H9 (cell line): ENCODE data around the gene DGLUCY. TPM values are rescaled to one million over a fixed set of nuclear protein-coding genes. Genes with fewer than 3 reads are reported as not detected.

Source experiments
- DNase-seq: peaks from one replicate; pipeline ENCODE4 v3.0.0-alpha.2; 2017
- H2AFZ ChIP-seq: one replicate; pipeline ENCODE4 v1.6.1; 2013; ENCODE audit warnings: mild to moderate bottlenecking, low read length, control low read depth, moderate library complexity
- H2AK5ac ChIP-seq: 2 replicates; pipeline ENCODE4 v1.6.1; 2013; ENCODE audit warnings: low read length, control low read depth, mixed read lengths; ENCODE audit not compliant: insufficient read length
- H2BK120ac ChIP-seq: one replicate; pipeline ENCODE4 v1.6.1; 2013; ENCODE audit warnings: low read depth, mild to moderate bottlenecking, low read length, control low read depth, inconsistent platforms; ENCODE audit not compliant: poor library complexity, severe bottlenecking
- H2BK12ac ChIP-seq: 2 replicates; pipeline ENCODE4 v1.6.1; 2013; ENCODE audit warnings: low read length, control low read depth, mixed read lengths, low read depth; ENCODE audit not compliant: insufficient read length
- H2BK15ac ChIP-seq: 2 replicates; pipeline ENCODE4 v1.6.1; 2013; ENCODE audit warnings: low read depth, low read length, control low read depth
- H2BK20ac ChIP-seq: one replicate; pipeline ENCODE4 v1.6.1; 2013; ENCODE audit warnings: low read depth, mild to moderate bottlenecking, low read length, control low read depth, inconsistent platforms; ENCODE audit not compliant: poor library complexity, severe bottlenecking
- H2BK5ac ChIP-seq: 2 replicates; pipeline ENCODE4 v1.6.1; 2013; ENCODE audit warnings: low read length, control low read depth, mixed read lengths; ENCODE audit not compliant: insufficient read length
- H3K14ac ChIP-seq: 2 replicates; pipeline ENCODE4 v1.6.1; 2013; ENCODE audit warnings: low read length, control low read depth; ENCODE audit not compliant: insufficient read depth
- H3K18ac ChIP-seq: 2 replicates; pipeline ENCODE4 v1.6.1; 2013; ENCODE audit warnings: low read depth, mild to moderate bottlenecking, mixed read lengths, low read length, control low read depth; ENCODE audit not compliant: insufficient read length
- H3K23ac ChIP-seq: 2 replicates; pipeline ENCODE4 v1.6.1; 2013; ENCODE audit warnings: low read length, control low read depth, mixed read lengths, low read depth; ENCODE audit not compliant: insufficient read length
- H3K23me2 ChIP-seq: 2 replicates; pipeline ENCODE4 v1.6.1; 2013; ENCODE audit warnings: low read depth, mild to moderate bottlenecking, mixed read lengths, low read length, control low read depth; ENCODE audit not compliant: insufficient read length, poor library complexity, severe bottlenecking
- H3K27ac ChIP-seq: 2 replicates; pipeline ENCODE4 v1.5.1; 2013; ENCODE audit warnings: low read length, control low read depth, mixed read lengths, low read depth; ENCODE audit not compliant: insufficient read length
- H3K27me3 ChIP-seq: 2 replicates; pipeline ENCODE4 v1.6.1; 2013; ENCODE audit warnings: low read length, control low read depth, inconsistent platforms; ENCODE audit not compliant: insufficient read depth
- H3K4ac ChIP-seq: 2 replicates; pipeline ENCODE4 v1.6.1; 2013; ENCODE audit warnings: low read depth, mild to moderate bottlenecking, control low read depth, inconsistent platforms, low read length, moderate library complexity
- H3K4me1 ChIP-seq: 2 replicates; pipeline ENCODE4 v1.6.1; 2013; ENCODE audit warnings: low read length, control low read depth, inconsistent platforms; ENCODE audit not compliant: insufficient read depth
- H3K4me2 ChIP-seq: 2 replicates; pipeline ENCODE4 v1.6.1; 2013; ENCODE audit warnings: low read length, control low read depth, mixed read lengths; ENCODE audit not compliant: insufficient read length, insufficient read depth
- H3K56ac ChIP-seq: 2 replicates; pipeline ENCODE4 v1.6.1; 2013; ENCODE audit warnings: low read depth, mild to moderate bottlenecking, mixed read lengths, low read length, control low read depth; ENCODE audit not compliant: insufficient read length
- H3K79me1 ChIP-seq: 2 replicates; pipeline ENCODE4 v1.6.1; 2013; ENCODE audit warnings: low read depth, mild to moderate bottlenecking, moderate library complexity, low read length, control low read depth, inconsistent platforms; ENCODE audit not compliant: insufficient read depth, poor library complexity, severe bottlenecking
- H3K79me2 ChIP-seq: 2 replicates; pipeline ENCODE4 v1.6.1; 2013; ENCODE audit warnings: low read length, control low read depth, inconsistent platforms; ENCODE audit not compliant: insufficient read depth
- H3K9ac ChIP-seq: 2 replicates; pipeline ENCODE4 v1.6.1; 2013; ENCODE audit warnings: low read length, control low read depth, mixed read lengths; ENCODE audit not compliant: insufficient read length; ENCODE audit errors: extremely low read depth
- H3K9me3 ChIP-seq: one replicate; pipeline ENCODE4 v1.6.1; 2013; ENCODE audit warnings: low read depth, low read length, inconsistent platforms; ENCODE audit not compliant: control insufficient read depth
- H3T11ph ChIP-seq: one replicate; pipeline ENCODE4 v1.6.1; 2013; ENCODE audit warnings: mild to moderate bottlenecking, low read length, control low read depth, inconsistent platforms
- H4K20me1 ChIP-seq: one replicate; pipeline ENCODE4 v1.6.1; 2013; ENCODE audit not compliant: control insufficient read depth, insufficient read length, insufficient read depth
- H4K5ac ChIP-seq: 2 replicates; pipeline ENCODE4 v1.6.1; 2013; ENCODE audit warnings: low read depth, mild to moderate bottlenecking, mixed read lengths, low read length, control low read depth; ENCODE audit not compliant: insufficient read length
- H4K8ac ChIP-seq: replicated peaks from 2 replicates; pipeline ENCODE4 v1.6.1; 2013; ENCODE audit warnings: low read length, control low read depth, mixed read lengths, low read depth; ENCODE audit not compliant: insufficient read length
- H4K91ac ChIP-seq: 2 replicates; pipeline ENCODE4 v1.6.1; 2013; ENCODE audit warnings: low read depth, mild to moderate bottlenecking, moderate library complexity, mixed read lengths, low read length, control low read depth; ENCODE audit not compliant: insufficient read length
- H3K27ac Mint-ChIP-seq, 3 experiments: 2 replicates in 2 of 3; 3 replicates in 1 of 3; pipeline ENCODE4 v1.8.0; 2020 to 2021; ENCODE audit warnings: mixed read lengths in 3 of 3, mild to moderate bottlenecking in 1 of 3, moderate library complexity in 1 of 3
- H3K27me3 Mint-ChIP-seq: 2 replicates; pipeline ENCODE4 v1.8.0; 2021; ENCODE audit warnings: low read depth, mild to moderate bottlenecking, moderate library complexity, mixed read lengths
- H3K36me3 Mint-ChIP-seq, 3 experiments: 2 replicates in 2 of 3; 3 replicates in 1 of 3; pipeline ENCODE4 v1.8.0; 2020 to 2021; ENCODE audit warnings: low read depth in 3 of 3, mixed read lengths in 3 of 3; ENCODE audit not compliant: insufficient read depth in 1 of 3
- H3K4me1 Mint-ChIP-seq, 2 experiments: 2 replicates each; pipeline ENCODE4 v1.8.0; 2020; ENCODE audit warnings: mixed read lengths in 2 of 2
- H3K4me3 Mint-ChIP-seq, 2 experiments: 2 replicates in 1 of 2; 3 replicates in 1 of 2; pipeline ENCODE4 v1.8.0; 2020 to 2021; ENCODE audit warnings: mild to moderate bottlenecking in 2 of 2, mixed read lengths in 2 of 2, moderate library complexity in 1 of 2
- H3K9me3 Mint-ChIP-seq, 2 experiments: 2 replicates in 1 of 2; 3 replicates in 1 of 2; pipeline ENCODE4 v1.8.0; 2020; ENCODE audit warnings: mild to moderate bottlenecking in 2 of 2, mixed read lengths in 2 of 2, moderate library complexity in 1 of 2
- CTCF ChIP-seq: fragments of 200-600 bp; sonication (generic); conservative IDR thresholded peaks from 3 replicates; pipeline ENCODE4 v1.8.0; 2021; ENCODE audit warnings: antibody characterized with exemption, mild to moderate bottlenecking
- WGBS: extraction: QIAGEN DNeasy Blood & Tissue Kit; methylation state at CpG from one replicate; pipeline ENCODE4 v1.1.7; 2013; ENCODE audit warnings: missing lambda C conversion rate, low lambda C conversion rate, mixed read lengths; ENCODE audit not compliant: insufficient read length; ENCODE audit errors: extremely low coverage; 5-methylcytosine and 5-hydroxymethylcytosine counted together
- total RNA-seq: library from RNA; stranded (reverse); gene quantifications from 2 replicates; pipeline ENCODE4 v1.2.1, GENCODE V29; 2021

DGLUCY gene
- total RNA-seq, 1 experiment from 2014 or later: 29.6 TPM

- Histone ChIP-seq H3K9ac (no peak overlapping the region), H2BK15ac (no peak overlapping the region), H2BK120ac (no peak overlapping the region), H3K9me3 (no peaks in the 10 kb centered on the region), H3K27ac (no peak overlapping the region), H3K4me2 (no peak overlapping the region), H3K4ac (no peak overlapping the region), H2BK20ac (no peak overlapping the region), H3K23ac (no peak overlapping the region), H4K20me1 (no peaks in the 10 kb centered on the region), H3K18ac (no peak overlapping the region), H3K79me1 (no peaks in the 10 kb centered on the region), H3K14ac (no peak overlapping the region), H4K5ac (no peak overlapping the region), H3K27me3 (no peaks in the 10 kb centered on the region), H3K56ac (no peak overlapping the region), H3K23me2 (no peaks in the 10 kb centered on the region), H3T11ph (no peak overlapping the region), H2BK12ac (no peak overlapping the region), H4K8ac (no peak overlapping the region), H3K4me1 (no peaks in the 10 kb centered on the region), H2BK5ac (no peak overlapping the region), H2AK5ac (no peak overlapping the region), H4K91ac (no peak overlapping the region), H2AFZ (no peak overlapping the region), H3K79me2 (no peaks in the 10 kb centered on the region)
- WGBS: no CpG with 5 or more reads among the region's 7 CpGs
- Mint-ChIP-seq H3K4me3 (no peak overlapping the region), H3K27me3 (no peaks in the 10 kb centered on the region; the same call in 1 of the 2 replicates), H3K27ac (no peak overlapping the region), H3K9me3 (peaks cover 0 to 2% of the 10 kb centered on the region in 2 experiments; a peak in 1 of 5 replicates), H3K4me1 (no peaks in the 10 kb centered on the region), H3K36me3 (peaks cover 0 to 2% (median 0%) of the 10 kb centered on the region in 3 experiments; a peak in 1 of 7 replicates)
- no peak for DNase-seq
- TF ChIP-seq CTCF: no peak
Measured at GRCh38 chr14:91089958-91090535, 23.8 kb upstream of the DGLUCY start.
